DND-41 (cell line): ENCODE data around the gene SAMM50.

Experiments
- EZH2 ChIP-seq: IDR thresholded peaks from 3 replicates; pipeline ENCODE4 v1.6.1; 2012; ENCODE audit warnings: borderline replicate concordance, low read depth, mild to moderate bottlenecking, moderate library complexity, low read length, inconsistent platforms; ENCODE audit not compliant: severe bottlenecking
- TF ChIP-seq, protein P1 (sequence below): IDR thresholded peaks from 2 replicates; pipeline ENCODE4 v1.5.1; 2012; ENCODE audit warnings: borderline replicate concordance, low read length, moderate library complexity, mild to moderate bottlenecking; ENCODE audit not compliant: poor library complexity, severe bottlenecking; ENCODE audit errors: extremely low read depth

DNA sequence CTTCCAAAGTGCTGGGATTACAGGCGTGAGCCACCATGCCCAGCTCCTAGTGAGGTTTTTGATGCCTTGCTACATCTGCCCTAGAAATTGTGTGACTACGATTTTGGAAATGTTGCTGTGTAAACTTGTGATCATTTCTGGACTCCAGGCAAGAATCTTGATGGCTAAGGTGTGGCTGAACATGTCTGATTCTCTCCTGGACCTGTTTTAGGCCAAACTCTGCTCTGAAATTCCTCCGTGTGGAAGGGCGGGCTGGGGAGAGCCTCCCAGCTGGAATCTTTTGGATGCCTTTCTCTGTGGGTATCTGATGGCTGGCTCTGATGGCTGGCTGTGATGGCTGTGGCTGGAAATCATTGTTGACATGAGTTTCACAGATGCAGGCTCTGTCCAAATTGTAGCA is 23.5 kb upstream of the SAMM50 start:
- TF ChIP-seq, protein P1, sequence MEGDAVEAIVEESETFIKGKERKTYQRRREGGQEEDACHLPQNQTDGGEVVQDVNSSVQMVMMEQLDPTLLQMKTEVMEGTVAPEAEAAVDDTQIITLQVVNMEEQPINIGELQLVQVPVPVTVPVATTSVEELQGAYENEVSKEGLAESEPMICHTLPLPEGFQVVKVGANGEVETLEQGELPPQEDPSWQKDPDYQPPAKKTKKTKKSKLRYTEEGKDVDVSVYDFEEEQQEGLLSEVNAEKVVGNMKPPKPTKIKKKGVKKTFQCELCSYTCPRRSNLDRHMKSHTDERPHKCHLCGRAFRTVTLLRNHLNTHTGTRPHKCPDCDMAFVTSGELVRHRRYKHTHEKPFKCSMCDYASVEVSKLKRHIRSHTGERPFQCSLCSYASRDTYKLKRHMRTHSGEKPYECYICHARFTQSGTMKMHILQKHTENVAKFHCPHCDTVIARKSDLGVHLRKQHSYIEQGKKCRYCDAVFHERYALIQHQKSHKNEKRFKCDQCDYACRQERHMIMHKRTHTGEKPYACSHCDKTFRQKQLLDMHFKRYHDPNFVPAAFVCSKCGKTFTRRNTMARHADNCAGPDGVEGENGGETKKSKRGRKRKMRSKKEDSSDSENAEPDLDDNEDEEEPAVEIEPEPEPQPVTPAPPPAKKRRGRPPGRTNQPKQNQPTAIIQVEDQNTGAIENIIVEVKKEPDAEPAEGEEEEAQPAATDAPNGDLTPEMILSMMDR: no peak
- TF ChIP-seq EZH2: no peak
